22Rv1 (cell line): ENCODE results near the gene FANCC.

ENCODE experiments used
- H3K27ac ChIP-seq: fragments of 450-650 bp; 2 replicates; pipeline ENCODE4 v1.5.1; 2017
- ZFX ChIP-seq: fragments of 450-650 bp; IDR thresholded peaks from 2 replicates; pipeline ENCODE4 v1.6.1; 2017; ENCODE audit warnings: antibody characterized with exemption, borderline replicate concordance
- TF ChIP-seq, protein P1 (sequence below): fragments of 450-650 bp; IDR thresholded peaks from 2 replicates; pipeline ENCODE4 v1.5.1; 2017; ENCODE audit warnings: mild to moderate bottlenecking

The FANCC gene

GRCh38 chr9:95132366-95133324 lies 184.9 kb downstream of the FANCC start:
- no peak for TF ChIP-seq ZFX
- peak overlapping the region; percentile 7; the same call in 1 of the 2 replicates for H3K27ac ChIP-seq

- peak overlapping the region; percentile 7; the same call in 1 of the 2 replicates for H3K27ac ChIP-seq
Measured at GRCh38 chr9:95131023-95131943, 186.2 kb downstream of the FANCC start.

GRCh38 chr9:95130484-95130883 lies 187.0 kb downstream of the FANCC start:
- H3K27ac ChIP-seq: 0 out of 2 replicates have a peak overlapping the region, but pooled peaks have one; percentile 1

More at GRCh38 chr9:95131023-95131943, 186.2 kb downstream of the FANCC start:
- TF ChIP-seq, protein P1, sequence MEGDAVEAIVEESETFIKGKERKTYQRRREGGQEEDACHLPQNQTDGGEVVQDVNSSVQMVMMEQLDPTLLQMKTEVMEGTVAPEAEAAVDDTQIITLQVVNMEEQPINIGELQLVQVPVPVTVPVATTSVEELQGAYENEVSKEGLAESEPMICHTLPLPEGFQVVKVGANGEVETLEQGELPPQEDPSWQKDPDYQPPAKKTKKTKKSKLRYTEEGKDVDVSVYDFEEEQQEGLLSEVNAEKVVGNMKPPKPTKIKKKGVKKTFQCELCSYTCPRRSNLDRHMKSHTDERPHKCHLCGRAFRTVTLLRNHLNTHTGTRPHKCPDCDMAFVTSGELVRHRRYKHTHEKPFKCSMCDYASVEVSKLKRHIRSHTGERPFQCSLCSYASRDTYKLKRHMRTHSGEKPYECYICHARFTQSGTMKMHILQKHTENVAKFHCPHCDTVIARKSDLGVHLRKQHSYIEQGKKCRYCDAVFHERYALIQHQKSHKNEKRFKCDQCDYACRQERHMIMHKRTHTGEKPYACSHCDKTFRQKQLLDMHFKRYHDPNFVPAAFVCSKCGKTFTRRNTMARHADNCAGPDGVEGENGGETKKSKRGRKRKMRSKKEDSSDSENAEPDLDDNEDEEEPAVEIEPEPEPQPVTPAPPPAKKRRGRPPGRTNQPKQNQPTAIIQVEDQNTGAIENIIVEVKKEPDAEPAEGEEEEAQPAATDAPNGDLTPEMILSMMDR: peak; percentile 92
- no peak for TF ChIP-seq ZFX

GRCh38 chr9:95129476-95130291 lies 187.8 kb downstream of the FANCC start:
- 0 out of 2 replicates have a peak overlapping the region, but pooled peaks have one; percentile 1 for H3K27ac ChIP-seq
- TF ChIP-seq, protein P1: no peak
- TF ChIP-seq ZFX: no peak

More at GRCh38 chr9:95130484-95130883, 187.0 kb downstream of the FANCC start:
- TF ChIP-seq, protein P1: no peak
- TF ChIP-seq ZFX: no peak

GRCh38 chr9:95128177-95128524 lies 189.4 kb downstream of the FANCC start:
- TF ChIP-seq ZFX: no peak
- TF ChIP-seq, protein P1: no peak
- no peak overlapping the region for H3K27ac ChIP-seq

DNA sequence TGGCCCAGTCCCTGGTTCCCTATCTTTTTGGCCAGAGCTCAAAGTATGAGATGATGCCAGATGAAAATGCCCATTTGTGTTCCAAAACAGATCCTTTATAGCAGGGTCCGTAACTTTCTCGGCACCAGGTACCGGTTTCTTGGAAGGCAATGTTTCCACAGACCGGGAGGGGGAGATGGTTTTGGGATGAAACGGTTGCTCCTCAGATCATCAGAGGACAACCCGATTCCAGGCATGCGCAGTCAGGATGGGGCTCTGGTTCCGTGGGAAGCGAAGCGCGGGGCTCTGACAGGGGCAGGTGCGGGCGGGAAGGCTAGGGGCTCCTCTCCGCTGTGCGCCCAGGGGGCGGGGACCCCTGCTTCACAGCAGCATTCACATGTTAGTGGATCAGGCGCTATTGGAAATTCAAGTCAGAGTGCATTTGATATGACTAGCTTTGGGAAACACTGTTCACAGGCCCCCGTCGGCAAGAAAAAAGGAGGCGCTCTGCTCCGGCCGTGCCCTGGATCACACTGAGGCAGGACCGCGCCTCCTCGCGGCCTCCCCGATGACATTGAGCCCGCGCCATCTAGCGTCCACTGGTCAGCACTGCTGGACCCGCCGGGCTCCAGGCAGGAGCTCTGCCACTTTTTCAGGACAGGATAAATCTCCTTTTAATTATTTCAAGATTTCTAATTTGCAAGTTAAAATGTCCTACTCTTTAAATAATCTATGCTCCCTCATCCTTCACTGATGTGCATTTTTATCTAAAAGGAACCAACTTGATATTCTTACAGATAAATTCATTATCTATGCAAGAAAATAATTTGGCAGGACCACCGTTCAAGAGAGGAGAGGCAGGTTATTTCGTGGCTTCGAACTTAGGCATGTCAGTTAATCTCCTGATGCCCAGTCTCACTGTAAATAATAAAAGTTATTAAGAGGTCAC lies 190.0 kb downstream of the FANCC start:
- no peak for TF ChIP-seq ZFX
- TF ChIP-seq, protein P1: peak; percentile 98
- no peak overlapping the region for H3K27ac ChIP-seq
